H1 (cell line): ENCODE results near the gene CDH11. TPM values are rescaled to one million over a fixed set of nuclear protein-coding genes. Genes with fewer than 3 reads are reported as not detected.

ENCODE experiments used
- CTCF ChIA-PET: fragments of 300-600 bp; sonication (Branson Sonifier 250); formaldehyde crosslinking; loops from one replicate; lab custom pipeline; 2021; ENCODE audit not compliant: partially characterized antibody; lab: Charles Lee
- POLR2A ChIA-PET: fragments of 300-600 bp; sonication (Branson Sonifier 250); formaldehyde crosslinking; loops from one replicate; lab custom pipeline; 2021; ENCODE audit warnings: inconsistent platforms; ENCODE audit not compliant: partially characterized antibody; lab: Charles Lee
- DNase-seq, 2 experiments: peaks; one replicate each; pipeline versions ENCODE4 v3.0.0 to v3.0.0-alpha.2; 2010 to 2022; ENCODE audit warnings: low spot score in 2 of 2, low read depth in 1 of 2, mixed read lengths in 1 of 2
- FAIRE-seq: peaks from 2 replicates; lab custom pipeline; 2011; peaks lifted over from hg19 to GRCh38; lab: Jason Lieb, UNC
- H2AFZ ChIP-seq: 2 replicates; pipeline ENCODE4 v1.8.1; 2012; ENCODE audit warnings: low read length, inconsistent platforms
- H2AK5ac ChIP-seq: 2 replicates; pipeline ENCODE4 v1.6.1; 2013; ENCODE audit warnings: low read depth, low read length
- H2BK120ac ChIP-seq: replicated peaks from 2 replicates; pipeline ENCODE3; 2013; ENCODE audit warnings: low read depth, low read length, inconsistent platforms
- H2BK12ac ChIP-seq: 2 replicates; pipeline ENCODE4 v1.6.1; 2013; ENCODE audit warnings: low read depth, low read length
- H2BK15ac ChIP-seq: 2 replicates; pipeline ENCODE4 v1.6.1; 2013; ENCODE audit warnings: low read length
- H2BK20ac ChIP-seq: 2 replicates; pipeline ENCODE4 v1.6.1; 2013; ENCODE audit warnings: low read length
- H2BK5ac ChIP-seq: 2 replicates; pipeline ENCODE4 v1.6.1; 2013; ENCODE audit warnings: low read depth, low read length
- H3K14ac ChIP-seq: 2 replicates; pipeline ENCODE4 v1.6.1; 2013; ENCODE audit warnings: inconsistent platforms; ENCODE audit not compliant: insufficient read length
- H3K18ac ChIP-seq: 2 replicates; pipeline ENCODE4 v1.6.1; 2013; ENCODE audit warnings: low read length; ENCODE audit errors: extremely low read depth
- H3K23ac ChIP-seq: 2 replicates; pipeline ENCODE4 v1.6.1; 2013; ENCODE audit warnings: inconsistent platforms; ENCODE audit not compliant: insufficient read length
- H3K23me2 ChIP-seq: 2 replicates; pipeline ENCODE4 v1.6.1; 2013; ENCODE audit warnings: low read depth, low read length
- H3K27ac ChIP-seq: 2 replicates; pipeline ENCODE4 v1.6.1; 2011; ENCODE audit warnings: low read depth, low read length, inconsistent platforms
- H3K27me3 ChIP-seq, 4 experiments: replicated peaks in 1 of 4; 1 replicate in 1 of 4; 2 replicates in 3 of 4; pipeline versions ENCODE4 v1.6.1 to v1.8.1; 2011 to 2013; ENCODE audit warnings: low read length in 3 of 4, mild to moderate bottlenecking in 3 of 4, inconsistent platforms in 2 of 4, mixed read lengths in 2 of 4, moderate library complexity in 1 of 4; ENCODE audit not compliant: control insufficient read depth in 3 of 4, insufficient read depth in 3 of 4; ENCODE audit errors: extremely low read depth in 1 of 4
- H3K36me3 ChIP-seq, 4 experiments: 2 replicates each; pipeline versions ENCODE4 v1.6.1 to v1.8.1; 2011 to 2013; ENCODE audit warnings: mild to moderate bottlenecking in 4 of 4, low read length in 3 of 4, moderate library complexity in 2 of 4, control low read depth in 1 of 4, inconsistent platforms in 1 of 4; ENCODE audit not compliant: insufficient read depth in 4 of 4, control insufficient read depth in 2 of 4
- H3K4ac ChIP-seq: replicated peaks from 2 replicates; pipeline ENCODE3; 2013; ENCODE audit warnings: low read length, low read depth, mixed read lengths, inconsistent platforms; ENCODE audit not compliant: insufficient read length
- H3K4me1 ChIP-seq, 4 experiments: replicated peaks in 1 of 4; 1 replicate in 1 of 4; 2 replicates in 3 of 4; pipeline versions ENCODE4 v1.6.1 to v1.8.1; 2011 to 2013; ENCODE audit warnings: low read length in 3 of 4, inconsistent platforms in 2 of 4, mixed read lengths in 1 of 4; ENCODE audit not compliant: insufficient read depth in 4 of 4, control insufficient read depth in 3 of 4
- H3K4me2 ChIP-seq, 2 experiments: 2 replicates each; pipeline versions ENCODE4 v1.6.1 to v1.8.1; 2011 to 2013; ENCODE audit warnings: low read depth in 2 of 2, low read length in 2 of 2, control low read depth in 1 of 2, inconsistent platforms in 1 of 2, mild to moderate bottlenecking in 1 of 2; ENCODE audit not compliant: insufficient read depth in 1 of 2
- H3K4me3 ChIP-seq, 4 experiments: fragments of 200-600, 300-600 bp in 1 of 4; sonication (generic), shearing (Covaris generic), sonication (Bioruptor Twin) in 1 of 4; 2 replicates each; pipeline versions ENCODE4 v1.5.1 to v1.8.1; 2011 to 2016; ENCODE audit warnings: low read length in 4 of 4, low read depth in 3 of 4, control low read depth in 2 of 4, inconsistent platforms in 2 of 4, mild to moderate bottlenecking in 2 of 4, mixed read lengths in 1 of 4, moderate library complexity in 1 of 4; ENCODE audit not compliant: insufficient read depth in 2 of 4; ENCODE audit errors: extremely low read depth in 1 of 4
- H3K56ac ChIP-seq: replicated peaks from 2 replicates; pipeline ENCODE3; 2013; ENCODE audit warnings: low read depth, mild to moderate bottlenecking, mixed read lengths, low read length, inconsistent platforms; ENCODE audit not compliant: insufficient read length
- H3K79me1 ChIP-seq: 2 replicates; pipeline ENCODE4 v1.6.1; 2013; ENCODE audit warnings: low read depth, low read length, control low read depth
- H3K79me2 ChIP-seq, 2 experiments: 2 replicates each; pipeline versions ENCODE4 v1.6.1 to v1.8.1; 2012 to 2013; ENCODE audit warnings: low read length in 2 of 2, mild to moderate bottlenecking in 2 of 2, inconsistent platforms in 1 of 2; ENCODE audit not compliant: insufficient read depth in 2 of 2, control insufficient read depth in 1 of 2
- H3K9ac ChIP-seq, 4 experiments: replicated peaks in 1 of 4; 1 replicate in 1 of 4; 2 replicates in 3 of 4; pipeline versions ENCODE4 v1.6.1 to v1.8.1; 2011 to 2013; ENCODE audit warnings: low read depth in 3 of 4, low read length in 3 of 4, control low read depth in 2 of 4, mild to moderate bottlenecking in 2 of 4, moderate library complexity in 2 of 4, inconsistent platforms in 1 of 4; ENCODE audit errors: extremely low read depth in 1 of 4
- H3K9me3 ChIP-seq, 2 experiments: 2 replicates each; pipeline versions ENCODE4 v1.6.1 to v1.8.1; 2012 to 2013; ENCODE audit warnings: mild to moderate bottlenecking in 2 of 2, moderate library complexity in 2 of 2, control low read depth in 1 of 2, inconsistent platforms in 1 of 2, low read depth in 1 of 2, low read length in 1 of 2, mixed read lengths in 1 of 2; ENCODE audit not compliant: insufficient read depth in 2 of 2
- H4K20me1 ChIP-seq, 2 experiments: replicated peaks in 1 of 2; 2 replicates each; pipeline versions ENCODE3 to v1.8.1; 2011 to 2013; ENCODE audit warnings: inconsistent platforms in 2 of 2, low read length in 2 of 2, mild to moderate bottlenecking in 1 of 2; ENCODE audit not compliant: insufficient read depth in 2 of 2, control insufficient read depth in 1 of 2
- H4K5ac ChIP-seq: 2 replicates; pipeline ENCODE4 v1.6.1; 2013; ENCODE audit warnings: low read length, low read depth, mixed read lengths, inconsistent platforms; ENCODE audit not compliant: insufficient read length
- H4K8ac ChIP-seq: 2 replicates; pipeline ENCODE4 v1.8.0; 2013; ENCODE audit warnings: mild to moderate bottlenecking, moderate library complexity, low read length, inconsistent platforms; ENCODE audit not compliant: insufficient read depth; ENCODE audit errors: extremely low read depth
- H4K91ac ChIP-seq: replicated peaks from 2 replicates; pipeline ENCODE3; 2013; ENCODE audit warnings: low read length, mixed read lengths, inconsistent platforms; ENCODE audit not compliant: insufficient read length
- CBX5 ChIP-seq: fragments of 300-800, 300-1000 bp; sonication (generic); IDR thresholded peaks from 2 replicates; pipeline ENCODE4 v1.7.1; 2016; ENCODE audit warnings: antibody characterized with exemption, low read length, low read depth
- CEBPB ChIP-seq: IDR thresholded peaks from 2 replicates; pipeline ENCODE4 v1.6.1; 2012; ENCODE audit warnings: low read depth, low read length
- EP300 ChIP-seq, 2 experiments: IDR thresholded peaks; 1 replicate in 1 of 2; 2 replicates in 1 of 2; pipeline ENCODE4 v1.6.1; 2011 to 2012; ENCODE audit warnings: low read depth in 2 of 2, low read length in 2 of 2, mild to moderate bottlenecking in 2 of 2, borderline replicate concordance in 1 of 2, inconsistent platforms in 1 of 2, moderate library complexity in 1 of 2
- JUN ChIP-seq: IDR thresholded peaks from 2 replicates; pipeline ENCODE4 v1.6.1; 2011; ENCODE audit warnings: low read depth, mild to moderate bottlenecking, improper control_type of control experiment, low read length
- POLR2AphosphoS5 ChIP-seq: IDR thresholded peaks from 2 replicates; pipeline ENCODE4 v1.6.1; 2011; ENCODE audit warnings: low read depth, low read length
- POU5F1 ChIP-seq: IDR thresholded peaks from 2 replicates; pipeline ENCODE4 v1.6.1; 2011; ENCODE audit warnings: low read depth, mild to moderate bottlenecking, low read length, moderate library complexity
- SAP30 ChIP-seq: fragments of 300-600 bp; sonication (generic); IDR thresholded peaks from 2 replicates; pipeline ENCODE4 v1.7.1; 2012; ENCODE audit warnings: low read length, moderate library complexity, mild to moderate bottlenecking, inconsistent platforms; ENCODE audit not compliant: insufficient read depth, insufficient replicate concordance
- SP4 ChIP-seq: IDR thresholded peaks from 2 replicates; pipeline ENCODE4 v1.6.1; 2012; ENCODE audit warnings: low read length, inconsistent platforms
- SUZ12 ChIP-seq: fragments of 200-600 bp; sonication (generic); IDR thresholded peaks from 2 replicates; pipeline ENCODE4 v1.6.1; 2012; ENCODE audit warnings: mild to moderate bottlenecking, inconsistent platforms, low read length, moderate library complexity, mixed read lengths
- TCF12 ChIP-seq: IDR thresholded peaks from 2 replicates; pipeline ENCODE4 v1.6.1; 2011; ENCODE audit warnings: low read depth, mild to moderate bottlenecking, low read length
- WGBS, 2 experiments: shearing (Covaris generic) in 1 of 2; methylation state at CpG; one replicate each; pipeline versions ENCODE4 v1.1.6 to v1.1.7; 2013 to 2015; ENCODE audit warnings: low lambda C conversion rate in 2 of 2, mixed read lengths in 2 of 2, inconsistent platforms in 1 of 2, low coverage in 1 of 2, missing lambda C conversion rate in 1 of 2; ENCODE audit not compliant: insufficient replicate concordance in 2 of 2, insufficient coverage in 1 of 2, insufficient read length in 1 of 2; ENCODE audit errors: extremely low coverage in 1 of 2, missing lambda C conversion rate in 1 of 2; 5-methylcytosine and 5-hydroxymethylcytosine counted together
- polyA plus RNA-seq, 7 experiments: library from polyadenylated mRNA; depleted of rRNA in 3 of 7; stranded (reverse) in 5 of 7; unstranded in 2 of 7; fragments of >200 nt in 5 of 7; fragments of 200-250 nt in 2 of 7; gene quantifications; 1 replicate in 5 of 7; 2 replicates in 1 of 7; 4 replicates in 1 of 7; pipeline versions ENCODE4 v1.2.1 to v1.2.3, GENCODE V29; 2011 to 2013; ENCODE audit warnings: missing spikeins in 2 of 7, mixed read lengths in 2 of 7
- total RNA-seq: library from RNA; stranded (reverse); fragmentation: NEBNext Ultra II Directional; extraction: Animal tissue kit (Norgen Biotek cat#: 25700); gene quantifications from 2 replicates; pipeline ENCODE4 v1.2.1, GENCODE V29; 2021
- TF ChIP-seq, protein P1 (sequence below), 3 experiments: IDR thresholded peaks; 1 replicate in 2 of 3; 2 replicates in 1 of 3; pipeline versions ENCODE4 v1.5.1 to v1.6.1; 2011; ENCODE audit warnings: low read length in 3 of 3, mild to moderate bottlenecking in 3 of 3, inconsistent platforms in 2 of 3, low read depth in 1 of 3, moderate library complexity in 1 of 3; ENCODE audit not compliant: insufficient read depth in 1 of 3; ENCODE audit errors: control extremely low read depth in 1 of 3
- TF ChIP-seq, protein P2 (sequence below): IDR thresholded peaks from 2 replicates; pipeline ENCODE4 v1.6.1; 2011; ENCODE audit warnings: low read depth, mild to moderate bottlenecking, low read length; ENCODE audit not compliant: insufficient read depth

The CDH11 gene
- total and polyA plus RNA-seq, 2 of the 8 experiments (the other 6 are each of a cell fraction or from before 2014, with no cell fraction given) = 3.3 to 8.4 TPM

DNA sequence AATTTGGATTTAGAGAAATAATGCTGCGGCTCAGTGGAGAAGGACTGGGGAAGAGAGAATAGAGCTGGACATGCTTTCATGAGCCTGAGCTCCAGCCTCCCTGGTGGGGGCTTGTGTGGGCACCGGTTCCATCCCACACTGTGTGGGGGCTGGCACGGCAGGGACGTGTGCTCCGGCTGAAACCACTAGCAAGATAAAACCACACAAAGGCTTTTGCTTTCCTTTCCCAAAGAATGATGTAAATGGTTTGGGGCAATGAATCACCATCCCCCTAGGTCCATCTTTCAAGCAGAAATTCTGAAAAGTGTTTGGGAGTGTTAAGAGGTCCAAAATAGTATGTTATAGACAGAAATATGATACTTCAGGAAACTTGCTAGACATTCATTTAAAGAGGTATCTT, 77.0 kb downstream of the CDH11 start:
- Histone ChIP-seq H3K4me1 (no peaks in the 10 kb centered on the region), H4K91ac (no peak overlapping the region), H2AFZ (no peak overlapping the region), H3K4me3 (no peak overlapping the region), H3K4ac (no peak overlapping the region), H3K14ac (no peak overlapping the region), H3K27ac (no peak overlapping the region), H2BK5ac (no peak overlapping the region), H3K9me3 (no peaks in the 10 kb centered on the region), H3K9ac (no peak overlapping the region), H2BK12ac (no peak overlapping the region), H3K36me3 (no peaks in the 10 kb centered on the region), H2BK20ac (no peak overlapping the region), H3K79me2 (no peaks in the 10 kb centered on the region), H3K56ac (no peak overlapping the region), H3K23ac (no peak overlapping the region), H3K23me2 (no peaks in the 10 kb centered on the region), H2BK120ac (no peak overlapping the region), H3K18ac (no peak overlapping the region), H2AK5ac (no peak overlapping the region), H3K27me3 (no peaks in the 10 kb centered on the region), H4K20me1 (no peaks in the 10 kb centered on the region), H2BK15ac (no peak overlapping the region), H4K5ac (no peak overlapping the region), H4K8ac (no peak overlapping the region), H3K79me1 (no peaks in the 10 kb centered on the region), H3K4me2 (no peak overlapping the region)
- POLR2A ChIA-PET = no interaction called here
- 92% methylated on average over 5 of the region's 5 CpGs; no CpG with 5 or more reads in 1 of the 2 experiments for WGBS, 2 experiments
- DNase-seq = no peak
- CTCF ChIA-PET = interaction anchor here (0.6 kb wide), 1 partner anchor 689 kb away, joined by 4 read pairs; no protein-coding TSS in a partner anchor
- FAIRE-seq = no peak
- TF ChIP-seq, protein P1, sequence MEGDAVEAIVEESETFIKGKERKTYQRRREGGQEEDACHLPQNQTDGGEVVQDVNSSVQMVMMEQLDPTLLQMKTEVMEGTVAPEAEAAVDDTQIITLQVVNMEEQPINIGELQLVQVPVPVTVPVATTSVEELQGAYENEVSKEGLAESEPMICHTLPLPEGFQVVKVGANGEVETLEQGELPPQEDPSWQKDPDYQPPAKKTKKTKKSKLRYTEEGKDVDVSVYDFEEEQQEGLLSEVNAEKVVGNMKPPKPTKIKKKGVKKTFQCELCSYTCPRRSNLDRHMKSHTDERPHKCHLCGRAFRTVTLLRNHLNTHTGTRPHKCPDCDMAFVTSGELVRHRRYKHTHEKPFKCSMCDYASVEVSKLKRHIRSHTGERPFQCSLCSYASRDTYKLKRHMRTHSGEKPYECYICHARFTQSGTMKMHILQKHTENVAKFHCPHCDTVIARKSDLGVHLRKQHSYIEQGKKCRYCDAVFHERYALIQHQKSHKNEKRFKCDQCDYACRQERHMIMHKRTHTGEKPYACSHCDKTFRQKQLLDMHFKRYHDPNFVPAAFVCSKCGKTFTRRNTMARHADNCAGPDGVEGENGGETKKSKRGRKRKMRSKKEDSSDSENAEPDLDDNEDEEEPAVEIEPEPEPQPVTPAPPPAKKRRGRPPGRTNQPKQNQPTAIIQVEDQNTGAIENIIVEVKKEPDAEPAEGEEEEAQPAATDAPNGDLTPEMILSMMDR (IDR thresholded peaks at IDR 0.05; ENCODE audit: control extremely low read depth in 1 of 3, insufficient read depth in 1 of 3, low read depth in 1 of 3, low read length in 3 of 3) = no peak
- TF ChIP-seq TCF12 = no peak
- no peak for TF ChIP-seq SP4
- no peak for TF ChIP-seq SUZ12
- no peak for TF ChIP-seq EP300 (IDR thresholded peaks at IDR 0.05; ENCODE audit: borderline replicate concordance in 1 of 2, low read depth in 2 of 2, low read length in 2 of 2)
- TF ChIP-seq POU5F1 = no peak
- TF ChIP-seq SAP30 = no peak
- TF ChIP-seq CBX5 = no peak
- TF ChIP-seq, protein P2, sequence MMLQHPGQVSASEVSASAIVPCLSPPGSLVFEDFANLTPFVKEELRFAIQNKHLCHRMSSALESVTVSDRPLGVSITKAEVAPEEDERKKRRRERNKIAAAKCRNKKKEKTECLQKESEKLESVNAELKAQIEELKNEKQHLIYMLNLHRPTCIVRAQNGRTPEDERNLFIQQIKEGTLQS = no peak
- TF ChIP-seq JUN = no peak
- TF ChIP-seq CEBPB = no peak
- no peak for TF ChIP-seq POLR2AphosphoS5
